ENCODE results near the gene NCK2.
"Not testable (repeated sequence)": the region's sequence is repeated elsewhere in the genome, so short reads cannot be mapped to it uniquely, and the experiment has no call there.

NCK2 gene

GRCh38 chr2:105757433-105757832 is 12.7 kb downstream of the NCK2 start:
- no peak for DNase-seq

GRCh38 chr2:105760191-105760590 is 15.5 kb downstream of the NCK2 start:
- no peak for DNase-seq

- no peak for DNase-seq
Observed at GRCh38 chr2:105760639-105761337, 16.1 kb downstream of the NCK2 start.

- DNase-seq: no peak
Observed at GRCh38 chr2:105761931-105762515, 17.3 kb downstream of the NCK2 start.

- no peak for DNase-seq
Observed at GRCh38 chr2:105763076-105763475, 18.4 kb downstream of the NCK2 start.

GRCh38 chr2:105764059-105764458 is 19.3 kb downstream of the NCK2 start:
- DNase-seq: no peak

GRCh38 chr2:105765415-105766299 is 20.9 kb downstream of the NCK2 start:
- DNase-seq: no peak

- DNase-seq: no peak
Observed at GRCh38 chr2:105766300-105766866, 21.7 kb downstream of the NCK2 start.

- DNase-seq: no peak
Observed at GRCh38 chr2:105768176-105768575, 23.5 kb downstream of the NCK2 start.

- no peak for DNase-seq
Observed at GRCh38 chr2:105768961-105769452, 24.3 kb downstream of the NCK2 start.

GRCh38 chr2:105769504-105769903 is 24.8 kb downstream of the NCK2 start:
- DNase-seq: no peak

- DNase-seq: no peak
Observed at GRCh38 chr2:105770149-105770548, 25.4 kb downstream of the NCK2 start.

- DNase-seq: not testable (repeated sequence)
Observed at GRCh38 chr2:105771291-105771690, 26.6 kb downstream of the NCK2 start.

- no peak for DNase-seq
Observed at GRCh38 chr2:105771836-105772235, 27.1 kb downstream of the NCK2 start.

- no peak for DNase-seq
Observed at GRCh38 chr2:105772362-105772761, 27.6 kb downstream of the NCK2 start.

- no peak for DNase-seq
Observed at GRCh38 chr2:105773568-105773967, 28.9 kb downstream of the NCK2 start.

GRCh38 chr2:105774781-105775337 is 30.1 kb downstream of the NCK2 start:
- DNase-seq: no peak

GRCh38 chr2:105775809-105776559 is 31.3 kb downstream of the NCK2 start:
- no peak for DNase-seq

GRCh38 chr2:105776560-105776928 is 31.8 kb downstream of the NCK2 start:
- no peak for DNase-seq

GRCh38 chr2:105777031-105777482 is 32.3 kb downstream of the NCK2 start:
- DNase-seq: no peak

- no peak for DNase-seq
Observed at GRCh38 chr2:105777506-105778055, 32.9 kb downstream of the NCK2 start.

GRCh38 chr2:105778080-105778607 is 33.4 kb downstream of the NCK2 start:
- DNase-seq: no peak
